Spleen (tissue), 7 donors: Measurements from ENCODE around the gene CEP68.

Experiments
- CTCF ChIP-seq, 11 experiments: fragments of 200-600 bp in 7 of 11; fragments of 450-650 bp in 4 of 11; sonication (generic) in 4 of 11; IDR thresholded peaks in 8 of 11; conservative IDR thresholded peaks in 3 of 11; 1 replicate in 7 of 11; 2 replicates in 4 of 11; pipeline versions ENCODE4 v1.4.0 to v1.8.0; 2016 to 2021; ENCODE audit warnings: antibody characterized with exemption in 11 of 11, inconsistent platforms in 4 of 11, mild to moderate bottlenecking in 1 of 11
- POLR2AphosphoS5 ChIP-seq, 3 donors: sonication (generic); formaldehyde crosslinking; IDR thresholded peaks; one replicate each; pipeline ENCODE4 v1.5.1; 2017; ENCODE audit warnings: antibody characterized with exemption in 3 of 3
- donor health status: DM: no; HTN: no; CAD: no; lungs with moderate emphysema.
- donor health status: DM: no; HTN: no; CAD: no.
- donor health status: DM: no; HTN: no; CAD: no.

GRCh38 chr2:65134158-65134557 lies 77.9 kb downstream of the CEP68 start:
- no peak for TF ChIP-seq CTCF (IDR thresholded peaks at IDR 0.05 in 8 of 11, conservative IDR thresholded peaks at IDR 0.05 in 3 of 11)
- TF ChIP-seq POLR2AphosphoS5 (IDR thresholded peaks at IDR 0.05), result no peak
